ENCODE measurements around the gene PTPRG.

GRCh38 chr3:62287392-62287927, 726.1 kb downstream of the PTPRG start:
- TF ChIP-seq CTCF (IDR thresholded peaks at IDR 0.05) (no peak), POLR2A (IDR thresholded peaks at IDR 0.05) (no peak)

Measured in body of pancreas (tissue), 4 donors.